Measurements from ENCODE around the gene SPRR2F.
"Not testable (repeated sequence)": the region's sequence is repeated elsewhere in the genome, so short reads cannot be mapped to it uniquely, and the experiment has no call there.

GRCh38 chr1:153123793-153124192 lies 10.5 kb upstream of the SPRR2F start:
- not testable (repeated sequence) for TF ChIP-seq CTCF (conservative IDR thresholded peaks at IDR 0.05 in 1 of 2, IDR thresholded peaks at IDR 0.05 in 1 of 2; ENCODE audit: low read depth in 1 of 2, low read length in 2 of 2); EZH2 (IDR thresholded peaks at IDR 0.05; ENCODE audit: low read length, missing control alignments)

All from fibroblast of lung (primary cell).